Putamen (tissue), 1 donor: ENCODE data around the gene MUC16.
"Not testable (repeated sequence)": the region's sequence is repeated elsewhere in the genome, so short reads cannot be mapped to it uniquely, and the experiment has no call there.

ENCODE experiments used
- DNase-seq: peaks from one replicate; pipeline ENCODE4 v3.0.0-alpha.2; 2016; ENCODE audit warnings: low spot score

The MUC16 gene

GRCh38 chr19:9009935-9010651 lies at the start of gene MUC16:
MUC16 (minus strand) TSS chr19:9010409.
- no peak for DNase-seq

GRCh38 chr19:9058905-9059667 lies 48.9 kb upstream of the MUC16 start:
- no peak for DNase-seq

DNA sequence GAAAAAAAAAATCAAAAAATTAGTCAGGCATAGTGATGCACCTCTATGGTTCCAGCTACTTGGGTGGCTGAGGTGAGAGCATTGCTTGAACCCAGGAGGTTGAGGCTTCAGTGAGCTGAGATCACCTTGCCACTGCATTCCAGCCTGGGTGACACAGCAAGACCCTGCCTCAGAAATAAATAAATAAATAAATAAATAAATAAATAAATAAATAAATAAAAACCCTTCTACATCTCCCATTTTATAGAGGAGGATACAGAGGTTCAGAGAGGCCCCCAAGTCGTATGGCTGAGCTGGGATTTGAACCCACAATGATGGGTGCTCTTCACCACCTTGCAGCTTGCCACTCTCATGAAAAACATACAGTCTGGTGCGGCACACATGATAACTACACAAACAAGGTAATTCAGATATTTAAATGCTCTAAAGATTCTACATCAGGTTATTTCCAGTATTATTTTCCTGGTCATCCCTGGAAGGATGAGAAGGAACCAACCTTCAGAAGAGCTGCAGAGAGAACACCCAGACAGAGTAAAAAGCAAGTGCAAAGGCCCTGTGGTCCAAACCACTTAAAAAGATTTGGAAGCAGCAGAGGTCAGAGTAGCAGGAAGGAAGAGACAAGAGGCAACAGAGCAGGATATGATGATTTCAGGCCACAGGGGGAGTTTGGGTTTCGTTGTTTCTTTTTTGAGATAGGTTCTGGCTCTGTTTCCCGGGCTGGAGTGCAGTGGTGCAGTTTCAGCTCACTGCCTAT lies 47.5 kb upstream of the MUC16 start:
- no peak for DNase-seq

DNA sequence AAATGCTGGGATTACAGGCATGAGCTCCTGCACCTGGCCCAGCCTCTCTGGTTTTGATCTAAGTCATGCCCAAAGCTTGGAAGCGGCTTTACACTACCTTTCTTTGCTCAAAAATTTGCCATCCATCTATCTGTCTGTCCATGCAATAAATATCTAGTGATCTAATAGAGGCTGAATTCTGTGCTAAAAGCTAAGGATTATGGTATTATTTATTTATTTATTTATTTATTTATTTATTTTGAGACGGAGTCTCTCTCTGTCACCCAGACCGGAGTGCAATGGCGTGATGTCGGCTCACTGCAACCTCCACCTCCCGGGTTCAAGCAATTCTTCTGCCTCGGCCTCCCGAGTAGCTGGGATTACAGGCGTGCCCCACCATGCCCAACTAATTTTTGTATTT lies 45.9 kb upstream of the MUC16 start:
- DNase-seq, result not testable (repeated sequence)

- DNase-seq, result no peak
Measured at GRCh38 chr19:9054765-9055164, 44.6 kb upstream of the MUC16 start.

GRCh38 chr19:9054207-9054606 lies 44.0 kb upstream of the MUC16 start:
- no peak for DNase-seq

GRCh38 chr19:9053674-9054073 lies 43.5 kb upstream of the MUC16 start:
- not testable (repeated sequence) for DNase-seq

DNA sequence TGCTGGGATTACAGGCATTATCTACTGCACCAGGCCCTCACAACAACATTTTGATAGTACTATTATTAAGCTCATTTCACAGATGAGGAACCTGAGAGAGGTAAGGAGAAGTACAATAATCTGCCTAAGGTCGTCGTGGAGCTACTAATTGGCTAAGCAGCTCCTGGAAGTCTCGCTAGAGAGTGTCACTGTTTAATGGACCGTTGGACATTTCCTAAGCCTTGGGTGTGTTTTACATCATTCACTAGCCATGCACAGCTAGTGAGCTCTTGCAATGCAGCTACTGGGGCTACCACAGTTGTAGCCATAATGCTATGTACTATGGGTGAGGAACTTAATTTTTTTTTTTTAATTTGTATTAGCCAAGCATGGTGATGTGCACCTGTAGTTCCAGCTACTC lies 42.7 kb upstream of the MUC16 start:
- DNase-seq, result no peak

DNA sequence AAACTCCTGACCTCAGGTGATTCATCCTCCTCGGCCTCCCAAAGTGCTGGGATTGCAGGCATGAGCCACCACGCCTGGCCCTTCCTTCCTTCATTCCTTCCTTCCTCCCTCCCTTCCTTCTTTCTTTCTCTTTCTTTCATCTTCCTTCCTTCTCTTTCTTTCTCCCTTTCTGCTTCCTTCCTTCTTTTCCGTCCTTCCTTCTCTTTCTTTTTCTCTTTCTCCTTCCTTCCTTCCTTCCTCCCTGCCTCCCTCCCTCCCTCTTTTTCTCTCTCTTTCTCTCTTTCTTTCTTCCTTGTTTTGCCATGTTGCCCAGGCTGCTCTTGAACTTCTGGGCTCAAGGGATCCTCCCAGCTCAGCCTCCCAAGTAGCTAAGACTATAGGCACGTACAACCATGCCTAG lies 36.5 kb upstream of the MUC16 start:
- no peak for DNase-seq

GRCh38 chr19:9044449-9044848 lies 34.2 kb upstream of the MUC16 start:
- DNase-seq, result no peak

DNA sequence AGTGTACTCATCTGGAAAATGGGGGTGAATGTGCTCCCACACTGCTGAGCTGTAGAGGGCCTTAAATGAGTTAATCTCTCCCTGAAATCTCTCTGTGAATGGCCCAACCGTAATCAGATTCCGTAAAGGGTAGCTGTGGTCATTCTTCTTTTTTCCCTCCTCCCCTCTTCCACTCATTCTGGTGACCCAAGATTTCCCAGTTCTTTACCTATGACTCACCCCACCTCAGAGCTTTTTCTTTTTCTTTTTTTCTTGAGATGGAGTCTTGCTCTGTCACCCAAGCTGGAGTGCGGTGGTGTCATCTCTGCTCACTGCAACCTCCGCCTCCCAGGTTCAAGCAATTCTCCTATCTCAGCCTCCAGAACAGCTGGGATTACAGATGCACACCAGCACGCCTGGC lies 33.3 kb upstream of the MUC16 start:
- DNase-seq, result no peak

DNA sequence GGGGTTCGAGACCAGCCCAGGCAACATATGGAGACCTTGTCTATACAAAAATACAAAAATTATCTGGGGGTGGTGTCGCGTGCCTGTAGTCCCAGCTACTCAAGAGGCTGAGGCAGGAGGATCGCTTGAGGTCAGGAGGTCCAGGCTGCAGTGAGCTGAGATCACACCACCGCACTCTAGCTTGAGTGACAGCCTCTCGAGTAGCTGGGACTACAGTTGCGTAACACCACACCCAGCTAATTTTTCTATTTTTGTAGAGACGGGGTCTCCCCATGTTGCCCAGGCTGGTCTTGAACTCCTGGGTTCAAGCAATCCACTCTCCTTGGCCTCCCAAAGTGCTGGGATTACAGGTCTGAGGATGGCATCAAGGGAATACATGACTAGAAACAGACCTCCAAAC lies 30.8 kb upstream of the MUC16 start:
- no peak for DNase-seq

DNA sequence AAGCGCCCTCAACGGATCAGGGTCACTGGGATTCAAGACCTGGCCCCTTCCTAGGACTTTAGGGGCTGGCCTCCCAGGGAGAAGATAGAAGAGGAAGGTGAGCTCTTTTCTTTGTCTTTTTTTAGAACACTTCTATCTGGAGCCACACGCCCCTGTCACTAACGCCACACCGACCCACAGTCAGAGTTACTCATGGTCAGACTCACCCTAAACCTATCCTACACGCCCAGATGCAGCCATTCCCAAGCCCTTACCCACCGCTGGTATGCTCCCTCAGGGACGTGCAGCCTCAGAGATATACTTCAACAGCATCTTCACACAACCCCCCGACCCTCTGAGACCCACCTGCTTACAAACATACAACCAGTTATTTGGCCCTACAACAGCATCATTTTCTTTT lies 29.9 kb upstream of the MUC16 start:
- DNase-seq, result no peak

- no peak for DNase-seq
Measured at GRCh38 chr19:9039728-9040127, 29.5 kb upstream of the MUC16 start.

DNA sequence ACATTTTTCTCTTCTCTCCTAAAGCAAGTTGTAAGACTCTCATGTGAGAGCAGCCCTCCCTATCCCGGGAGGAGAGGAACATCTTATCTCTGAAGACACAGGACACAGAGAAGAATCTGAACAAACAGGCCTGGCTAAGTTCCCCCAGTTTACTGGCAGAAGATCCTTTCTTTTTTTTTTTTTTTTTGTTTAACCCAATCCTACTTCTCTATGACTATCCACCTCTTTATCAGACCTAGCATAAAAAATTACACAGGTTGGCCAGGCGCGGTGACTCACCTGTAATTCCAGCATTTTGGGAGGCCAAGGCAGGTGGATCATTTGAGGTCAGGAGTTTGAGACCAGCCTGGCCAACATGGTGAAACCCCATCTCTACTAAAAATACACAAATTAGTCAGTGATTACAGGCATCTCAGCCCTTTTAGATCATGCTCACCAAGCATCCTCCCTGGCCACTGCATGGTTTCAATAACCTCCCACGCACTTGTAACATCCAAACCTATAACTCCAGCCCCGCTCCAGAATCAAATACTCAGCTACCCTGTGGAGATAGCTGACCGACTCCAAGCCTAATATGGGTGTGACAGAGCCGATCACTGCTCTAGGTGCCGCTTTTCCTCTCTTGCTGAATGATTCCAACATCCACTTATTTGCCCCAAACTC lies 27.3 kb upstream of the MUC16 start:
- no peak for DNase-seq

- DNase-seq, result no peak
Measured at GRCh38 chr19:9032136-9032631, 22.0 kb upstream of the MUC16 start.

DNA sequence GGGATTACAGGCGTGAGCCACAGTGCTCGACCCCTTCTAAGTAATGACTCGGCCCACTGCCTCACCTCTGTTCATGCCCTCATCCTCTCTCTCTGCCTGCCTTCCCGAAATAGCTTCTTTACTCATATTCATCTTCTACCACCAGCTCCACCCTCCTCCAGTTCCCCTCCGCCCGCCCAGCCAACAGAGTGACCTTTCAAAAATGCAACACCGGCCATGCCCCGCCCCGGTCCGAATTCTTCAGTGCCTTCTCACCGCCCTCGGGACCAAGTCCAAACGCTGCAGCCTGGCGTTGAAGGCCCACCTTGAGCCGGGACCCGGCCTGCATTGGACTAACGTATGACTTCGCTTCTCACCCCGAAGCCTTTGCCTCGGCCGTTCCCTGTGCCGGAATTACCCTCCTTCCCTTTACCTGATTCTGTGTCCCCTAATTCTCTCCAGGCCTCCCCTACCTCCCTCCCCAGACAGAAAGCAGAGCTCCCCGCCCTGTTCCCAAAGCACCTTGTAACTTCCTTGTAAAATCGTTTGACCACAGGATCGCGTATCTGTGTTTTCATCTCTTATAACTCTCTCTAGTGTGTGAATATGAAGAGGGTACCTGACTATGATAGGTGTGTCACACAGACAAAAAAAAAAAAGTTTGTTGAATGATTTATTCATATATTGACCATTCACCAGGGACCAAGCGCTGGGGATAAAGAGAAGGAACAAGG lies 8.1 kb upstream of the MUC16 start:
- DNase-seq, result no peak

- no peak for DNase-seq
Measured at GRCh38 chr19:9014803-9015202, 4.6 kb upstream of the MUC16 start.

DNA sequence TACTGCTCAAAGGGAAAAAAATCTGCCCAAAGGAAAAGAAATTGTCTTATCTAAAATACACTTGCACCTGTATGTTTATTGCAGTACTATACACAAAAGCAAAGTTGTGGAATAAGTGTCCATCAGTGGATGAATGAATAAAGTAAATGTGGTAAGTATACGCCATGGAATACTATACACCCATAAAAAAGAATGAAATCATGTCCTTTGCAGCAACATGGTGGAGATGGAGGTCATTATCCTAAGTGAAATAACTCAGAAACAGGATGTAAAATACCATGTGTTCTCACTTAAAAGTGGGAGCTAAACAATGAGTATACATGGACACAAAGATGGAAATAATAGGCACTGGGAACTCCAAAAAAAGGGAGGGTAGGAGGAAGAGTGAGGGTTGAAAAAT lies 3.8 kb upstream of the MUC16 start:
- no peak for DNase-seq

DNA sequence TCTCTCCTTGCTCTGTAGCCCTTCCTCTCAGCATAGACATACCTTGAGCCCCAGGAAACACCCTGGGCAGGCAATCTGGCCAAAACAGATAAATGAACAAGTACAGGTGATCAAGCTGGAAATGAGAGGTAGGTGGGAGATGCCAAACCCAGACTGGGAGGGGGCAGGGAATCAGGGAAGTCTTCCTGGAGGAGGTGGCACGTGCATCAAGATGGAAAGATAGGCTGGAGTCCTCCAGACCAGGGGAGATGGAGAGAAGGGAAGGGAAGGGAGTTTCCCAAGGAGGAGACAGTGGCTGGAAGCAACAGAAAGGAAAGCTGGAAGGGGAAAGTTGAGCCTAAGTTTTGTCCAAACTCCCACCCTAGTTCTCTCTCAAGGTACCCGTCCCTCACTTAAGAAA lies 1.7 kb upstream of the MUC16 start:
- DNase-seq, result no peak

DNA sequence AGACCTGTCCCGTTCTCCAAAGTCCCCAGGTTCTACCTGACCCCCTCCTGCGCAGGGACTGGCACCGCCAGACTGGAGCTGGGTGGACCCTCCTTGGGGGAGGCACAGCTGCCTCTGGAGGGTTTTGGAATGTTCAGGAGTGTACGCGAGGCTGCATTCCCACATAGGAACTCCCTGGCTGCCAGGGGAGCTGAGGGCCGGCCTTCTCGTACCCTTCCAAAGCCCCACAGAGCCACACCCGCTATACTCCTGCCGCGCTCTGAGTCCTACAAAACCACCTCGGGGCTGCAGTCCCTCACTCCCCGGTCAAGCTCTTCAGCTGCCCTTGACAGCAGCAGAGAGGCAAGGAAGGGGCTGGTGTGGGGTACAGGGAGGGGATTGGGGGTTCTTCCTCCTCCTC lies 484 bp upstream of the MUC16 start:
- DNase-seq, result no peak

GRCh38 chr19:9009431-9009830 lies 778 bp downstream of the MUC16 start:
- DNase-seq, result no peak
